GM19099 (cell line): ENCODE measurements around the gene EGFLAM.

Experiments used
- POLR2A ChIP-seq: IDR thresholded peaks from 3 replicates; pipeline ENCODE4 v1.6.1; 2011; ENCODE audit warnings: low read depth; ENCODE audit not compliant: insufficient read length; ENCODE audit errors: extremely low read depth

EGFLAM gene

GRCh38 chr5:38451074-38451725 lies 192.8 kb downstream of the EGFLAM start:
- no peak for TF ChIP-seq POLR2A

GRCh38 chr5:38452201-38452600 lies 193.8 kb downstream of the EGFLAM start:
- no peak for TF ChIP-seq POLR2A

DNA sequence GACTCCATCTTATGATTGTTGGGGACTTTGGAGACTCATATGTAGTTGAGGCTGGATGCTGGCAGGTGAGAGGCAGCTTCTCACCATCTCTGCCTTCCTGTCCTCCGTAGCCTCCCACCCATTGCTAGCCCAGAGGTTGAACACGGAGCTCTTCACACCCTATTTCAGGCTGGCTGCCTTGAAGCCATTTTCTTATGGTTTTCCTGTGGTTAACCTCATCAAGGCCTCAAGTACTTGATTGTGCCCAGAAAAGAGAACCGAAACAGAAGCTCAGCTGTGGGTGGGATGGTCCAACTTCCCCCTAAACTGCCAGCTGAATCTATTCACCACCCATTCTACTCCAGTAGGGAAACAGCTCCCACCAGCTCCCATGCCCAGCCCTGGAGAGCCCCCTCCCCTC lies 195.1 kb downstream of the EGFLAM start:
- no peak for TF ChIP-seq POLR2A

GRCh38 chr5:38453921-38454320 lies 195.6 kb downstream of the EGFLAM start:
- TF ChIP-seq POLR2A: no peak

GRCh38 chr5:38455796-38456330 lies 197.5 kb downstream of the EGFLAM start:
- no peak for TF ChIP-seq POLR2A

DNA sequence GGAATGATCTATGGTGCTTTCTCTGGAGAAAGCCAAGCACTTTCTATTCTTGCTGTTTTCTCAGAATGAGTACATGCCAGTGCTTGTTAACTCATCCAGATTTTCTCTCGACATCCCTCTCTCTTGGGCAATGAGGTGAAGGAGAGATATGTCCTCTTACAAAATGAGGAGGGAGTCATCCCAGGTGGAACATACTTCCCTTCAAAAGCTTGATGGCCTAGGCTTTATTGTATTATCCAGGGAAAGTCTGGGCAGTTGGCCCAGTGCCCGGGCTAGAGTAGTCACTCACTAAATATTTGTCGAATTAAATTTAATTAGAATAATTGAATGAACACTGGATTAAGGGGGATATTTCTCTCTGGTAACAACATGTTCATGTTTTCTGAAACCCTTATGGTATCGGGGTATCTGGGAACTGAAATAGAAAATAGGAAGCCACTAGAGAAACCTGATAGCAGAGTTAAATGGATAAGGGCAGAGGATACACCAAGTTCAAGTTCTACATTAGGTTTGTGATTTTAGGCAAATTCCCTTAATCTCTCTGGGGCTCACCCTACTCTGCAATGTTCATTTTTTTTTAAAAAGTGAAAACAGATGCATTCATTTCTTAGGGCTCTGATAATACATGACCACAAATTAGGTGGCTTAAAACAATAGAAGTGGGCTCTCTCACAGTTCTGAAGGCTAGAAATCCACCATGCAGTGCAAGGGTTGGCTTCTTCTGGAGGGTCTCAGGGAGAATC lies 198.5 kb downstream of the EGFLAM start:
- no peak for TF ChIP-seq POLR2A

DNA sequence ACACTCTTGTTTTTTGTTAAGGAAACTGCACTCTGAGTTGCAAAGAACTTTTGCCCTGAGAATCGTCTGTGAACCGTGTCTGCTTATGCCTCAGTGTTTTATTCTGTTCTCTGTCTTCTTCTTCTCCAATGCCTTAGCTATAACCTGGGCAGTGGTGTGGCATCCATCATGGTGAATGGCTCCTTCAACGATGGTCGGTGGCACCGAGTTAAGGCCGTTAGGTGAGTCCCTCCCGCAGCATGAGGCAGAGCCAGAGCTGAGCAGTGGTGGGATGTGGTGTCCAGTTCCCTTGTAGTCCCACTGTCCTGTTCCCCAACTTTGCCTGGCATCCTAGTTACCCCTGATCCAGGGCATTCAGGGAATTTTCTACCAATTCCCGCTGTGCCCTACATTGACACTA lies 199.8 kb downstream of the EGFLAM start:
- no peak for TF ChIP-seq POLR2A

GRCh38 chr5:38462976-38463633 lies 204.7 kb downstream of the EGFLAM start:
- TF ChIP-seq POLR2A: no peak

GRCh38 chr5:38463634-38464521 lies 205.5 kb downstream of the EGFLAM start:
- no peak for TF ChIP-seq POLR2A

DNA sequence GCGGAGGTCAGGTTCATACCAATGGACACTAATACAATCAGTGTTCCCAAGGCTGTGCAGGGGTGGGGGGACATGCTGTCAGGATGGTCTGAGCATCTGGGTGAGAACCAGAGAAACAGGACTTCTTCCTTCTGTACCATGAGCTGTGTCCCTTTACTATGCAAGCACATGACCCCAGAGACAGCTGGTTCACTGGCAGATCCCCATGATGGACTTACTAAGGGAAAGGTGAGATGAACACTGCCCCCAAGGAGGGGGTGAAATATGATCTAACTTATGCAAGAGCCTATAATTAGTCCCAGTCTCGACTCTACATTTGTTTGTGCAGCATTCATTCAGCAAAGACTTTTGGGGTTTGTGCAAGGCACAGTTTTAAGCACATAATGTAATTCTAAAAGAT lies 206.7 kb downstream of the EGFLAM start:
- TF ChIP-seq POLR2A: no peak

DNA sequence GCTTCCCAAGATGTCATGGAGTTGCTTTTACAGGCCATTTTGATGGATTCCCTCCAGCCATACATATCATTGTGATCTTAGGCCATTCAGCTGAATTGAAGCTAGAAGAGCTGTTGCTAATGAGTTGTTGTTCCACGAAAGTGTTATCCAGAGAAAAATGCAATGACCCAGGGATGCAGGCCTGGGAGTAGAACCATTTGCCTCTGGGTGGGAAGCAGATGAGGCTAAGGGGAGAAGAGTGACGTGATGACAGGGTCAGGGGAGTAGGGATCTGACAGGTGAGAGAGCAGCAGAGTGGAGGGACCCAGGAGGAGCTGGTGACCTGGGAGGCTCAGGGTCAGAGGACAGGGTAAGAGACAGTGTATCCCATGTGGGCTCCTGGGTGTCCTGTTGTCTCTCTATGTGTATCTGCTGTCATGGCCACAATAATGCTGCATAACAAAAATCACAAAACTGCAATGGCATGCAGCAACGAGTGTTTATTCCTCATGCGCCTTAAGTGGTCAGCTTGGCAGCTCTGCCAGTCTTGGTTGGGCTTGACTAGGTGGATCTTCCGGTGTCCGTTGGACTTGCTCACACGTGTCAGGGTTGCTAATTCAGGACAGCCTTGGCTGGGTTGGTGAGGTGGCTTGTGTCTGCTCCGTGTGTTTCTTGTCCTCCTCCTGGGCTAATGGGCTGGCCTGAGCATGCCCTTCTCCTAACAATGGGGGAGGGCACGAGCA lies 207.5 kb downstream of the EGFLAM start:
- TF ChIP-seq POLR2A: no peak

- no peak for TF ChIP-seq POLR2A
These were observed 208.2 kb downstream of the EGFLAM start for GRCh38 chr5:38466424-38467189.

DNA sequence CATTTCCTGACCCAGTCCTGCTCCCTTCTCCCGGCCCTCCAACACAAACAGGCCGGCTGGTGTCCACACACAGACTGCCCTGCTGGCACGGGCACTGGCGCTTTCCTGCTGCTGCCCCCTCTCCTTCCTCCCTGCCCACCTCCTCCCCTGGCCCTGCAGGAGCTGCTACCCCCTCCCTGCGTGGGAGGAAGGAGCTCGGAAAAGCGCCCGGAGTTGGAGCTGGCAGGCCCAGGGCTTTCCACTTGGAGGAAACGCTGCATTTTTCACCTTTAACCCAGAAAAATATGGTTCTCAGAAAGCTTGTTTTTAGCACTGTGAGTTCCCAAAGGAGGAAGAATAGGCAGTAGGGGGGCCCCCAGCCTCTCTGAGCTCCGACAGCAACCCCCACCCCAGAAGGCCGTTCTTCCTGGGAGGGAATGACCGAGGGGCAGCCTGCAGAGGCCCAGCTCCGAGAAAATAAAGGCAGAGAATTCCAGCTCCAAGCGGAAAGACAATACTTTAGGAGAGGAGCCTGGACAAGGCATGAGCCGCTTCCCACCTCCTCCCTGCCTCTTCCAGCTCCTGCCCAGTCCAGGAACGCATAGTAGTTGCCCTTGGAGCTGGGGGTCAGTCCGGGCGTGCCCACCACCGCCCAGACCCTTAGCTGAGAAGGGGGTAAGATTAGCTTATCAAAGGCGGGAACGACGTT lies 209.1 kb downstream of the EGFLAM start:
- TF ChIP-seq POLR2A: no peak
